HUES6 (cell line): ENCODE measurements around the gene ALG12.

Experiments
- H3K27ac ChIP-seq: 2 replicates; pipeline ENCODE4 v1.7.0; 2013; ENCODE audit warnings: low read depth, mild to moderate bottlenecking, low read length, inconsistent platforms
- H3K27me3 ChIP-seq: 2 replicates; pipeline ENCODE4 v1.6.1; 2013; ENCODE audit warnings: low read length; ENCODE audit not compliant: control insufficient read depth, insufficient read depth
- H3K36me3 ChIP-seq: 2 replicates; pipeline ENCODE4 v1.6.1; 2013; ENCODE audit warnings: low read length; ENCODE audit not compliant: control insufficient read depth, insufficient read depth
- H3K4me1 ChIP-seq: 2 replicates; pipeline ENCODE4 v1.6.1; 2013; ENCODE audit warnings: low read length; ENCODE audit not compliant: control insufficient read depth, insufficient read depth
- H3K4me3 ChIP-seq: 2 replicates; pipeline ENCODE4 v1.5.1; 2013; ENCODE audit warnings: low read depth, low read length
- H3K9ac ChIP-seq: one replicate; pipeline ENCODE4 v1.6.1; 2013; ENCODE audit warnings: mild to moderate bottlenecking, low read length
- H3K9me3 ChIP-seq: 2 replicates; pipeline ENCODE4 v1.6.1; 2013; ENCODE audit warnings: low read depth, low read length; ENCODE audit not compliant: control insufficient read depth, insufficient read depth

Gene ALG12

DNA sequence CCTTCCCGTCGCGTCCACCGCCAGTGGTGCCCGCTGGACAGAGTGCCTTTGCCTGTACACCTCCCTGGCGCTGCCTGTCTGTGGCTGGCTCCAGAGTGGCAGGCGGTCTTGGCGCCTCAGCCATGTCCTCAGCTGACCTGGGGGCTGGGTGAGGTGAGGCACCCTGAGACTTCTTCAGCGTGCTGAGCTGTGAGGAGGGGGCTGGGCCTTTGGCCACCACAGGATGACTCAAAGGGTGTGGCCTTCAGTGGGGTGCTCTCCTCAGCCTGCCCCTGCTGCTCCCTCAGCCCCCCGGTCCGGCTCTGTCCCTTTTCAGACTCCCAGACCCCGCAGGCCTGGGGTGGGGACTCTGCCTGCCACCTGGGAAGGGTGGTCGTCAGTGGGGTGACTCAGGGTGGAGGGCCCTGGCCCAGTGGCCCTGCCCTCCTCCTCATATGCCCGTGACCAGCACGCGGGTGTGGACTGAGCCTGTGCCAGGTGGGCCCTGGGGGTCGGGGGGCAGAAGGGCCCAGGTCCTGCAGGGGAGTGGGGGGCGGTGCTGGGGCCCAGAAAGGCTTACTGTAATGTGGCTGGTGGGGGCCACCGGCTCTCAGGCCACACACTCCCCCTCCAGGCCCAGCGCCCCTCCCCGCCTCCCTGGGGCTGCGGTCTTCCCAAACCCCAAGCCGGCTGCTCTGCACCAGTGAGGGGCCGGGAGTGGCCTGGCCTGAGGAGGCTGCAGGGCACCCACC, 16.1 kb upstream of the ALG12 start:
- H3K36me3 ChIP-seq, result no peaks in the 10 kb centered on the region
- peaks cover 28% of the 10 kb centered on the region for H3K4me1 ChIP-seq
- H3K27ac ChIP-seq, result no peak overlapping the region
- no peak overlapping the region for H3K9ac ChIP-seq
- H3K4me3 ChIP-seq, result peak overlapping the region; percentile 34; the same call in 1 of the 2 replicates
- peaks cover 13% of the 10 kb centered on the region for H3K27me3 ChIP-seq
- no peaks in the 10 kb centered on the region for H3K9me3 ChIP-seq

DNA sequence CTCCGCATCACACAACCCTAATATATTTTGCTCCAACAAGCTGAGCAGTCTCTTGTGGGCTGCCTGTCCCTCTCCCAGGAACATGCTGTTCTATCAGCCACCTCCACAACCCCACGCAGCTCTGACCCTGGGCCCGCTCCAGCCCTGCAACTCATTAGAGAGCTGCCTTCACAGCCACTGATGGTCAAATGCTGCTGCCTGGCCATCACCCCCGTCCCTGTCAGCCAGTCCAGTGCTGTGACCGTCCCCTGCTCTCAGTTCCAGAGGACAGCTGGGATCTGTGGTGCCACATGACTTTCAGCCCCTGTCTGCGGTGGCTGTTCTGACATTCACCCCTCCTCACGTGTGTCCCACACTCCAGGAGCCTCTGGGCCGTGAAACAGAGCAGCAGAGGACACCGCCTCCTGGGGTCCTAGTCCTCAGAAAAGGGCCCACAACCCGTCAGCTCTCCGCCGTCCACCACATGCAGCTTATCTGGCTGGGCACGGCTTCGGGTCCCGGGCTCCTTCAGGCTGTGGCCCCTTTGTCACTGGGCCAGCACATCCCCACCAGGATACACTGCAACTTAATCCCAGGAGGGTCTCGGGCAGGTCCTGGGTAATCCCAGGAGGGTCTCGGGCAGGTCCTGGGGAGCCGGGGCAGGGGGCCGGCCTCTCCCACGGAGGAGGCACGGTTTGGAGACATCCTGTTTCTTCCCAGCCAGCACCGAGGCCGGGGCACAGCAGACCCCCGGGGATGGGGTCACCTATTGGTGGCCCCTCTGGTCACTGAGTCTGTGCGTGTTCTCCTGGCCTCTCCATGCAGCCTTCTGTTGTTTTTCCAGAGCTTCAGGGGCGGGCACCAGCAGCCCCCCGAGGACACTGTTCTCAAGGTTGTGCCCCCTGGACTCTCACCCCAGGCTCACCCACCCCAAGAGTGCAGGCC, 15.3 kb upstream of the ALG12 start:
- H3K4me1 ChIP-seq, result peaks cover 27% of the 10 kb centered on the region
- no peak overlapping the region for H3K9ac ChIP-seq
- no peaks in the 10 kb centered on the region for H3K36me3 ChIP-seq
- H3K27ac ChIP-seq, result no peak overlapping the region
- peaks cover 18% of the 10 kb centered on the region for H3K27me3 ChIP-seq
- H3K4me3 ChIP-seq, result no peak overlapping the region
- H3K9me3 ChIP-seq, result no peaks in the 10 kb centered on the region

DNA sequence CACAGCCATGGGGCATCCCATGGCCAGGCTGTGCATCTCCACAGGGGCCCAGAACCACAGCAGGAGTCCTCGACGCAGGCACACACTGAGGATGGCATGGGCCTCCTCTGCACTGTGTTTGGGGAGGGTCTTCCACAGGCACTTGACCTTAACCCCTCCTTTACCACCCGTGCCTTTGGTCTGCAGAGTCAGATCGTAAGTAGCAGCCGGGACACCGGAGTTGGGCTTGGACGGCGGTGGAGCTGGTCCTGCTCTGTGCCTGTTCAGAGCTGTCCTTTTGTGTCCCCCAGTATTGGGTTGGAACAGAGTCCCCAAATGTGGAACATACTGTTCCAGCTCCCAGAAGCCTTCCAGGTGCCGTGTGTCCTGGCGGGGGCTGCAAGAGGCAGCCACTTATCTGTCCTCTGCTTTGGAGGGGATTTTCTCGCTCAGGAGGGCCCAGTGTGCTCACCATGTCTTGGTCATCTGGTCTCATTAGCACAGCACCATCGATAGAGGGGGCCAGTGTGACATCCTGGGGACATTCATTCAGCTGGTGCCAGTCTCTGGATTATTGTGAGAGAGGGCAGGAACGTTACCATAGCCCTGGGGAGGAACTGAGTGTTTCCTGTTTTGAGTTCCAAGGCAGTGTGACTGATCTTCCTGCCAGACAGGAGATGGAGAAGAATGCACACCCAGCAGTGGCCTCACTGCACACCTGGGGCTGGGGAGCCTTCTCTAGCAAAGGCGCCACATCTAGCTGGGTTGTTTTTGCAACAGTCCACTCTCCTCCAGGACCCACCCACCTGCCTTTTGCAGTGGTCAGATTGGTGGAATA, 12.6 kb upstream of the ALG12 start:
- Histone ChIP-seq H3K4me1 (peaks cover 9% of the 10 kb centered on the region), H3K9me3 (no peaks in the 10 kb centered on the region), H3K27ac (no peak overlapping the region), H3K27me3 (peaks cover 18% of the 10 kb centered on the region), H3K36me3 (peaks cover 4% of the 10 kb centered on the region; the same call in 1 of the 2 replicates), H3K9ac (no peak overlapping the region), H3K4me3 (no peak overlapping the region)

DNA sequence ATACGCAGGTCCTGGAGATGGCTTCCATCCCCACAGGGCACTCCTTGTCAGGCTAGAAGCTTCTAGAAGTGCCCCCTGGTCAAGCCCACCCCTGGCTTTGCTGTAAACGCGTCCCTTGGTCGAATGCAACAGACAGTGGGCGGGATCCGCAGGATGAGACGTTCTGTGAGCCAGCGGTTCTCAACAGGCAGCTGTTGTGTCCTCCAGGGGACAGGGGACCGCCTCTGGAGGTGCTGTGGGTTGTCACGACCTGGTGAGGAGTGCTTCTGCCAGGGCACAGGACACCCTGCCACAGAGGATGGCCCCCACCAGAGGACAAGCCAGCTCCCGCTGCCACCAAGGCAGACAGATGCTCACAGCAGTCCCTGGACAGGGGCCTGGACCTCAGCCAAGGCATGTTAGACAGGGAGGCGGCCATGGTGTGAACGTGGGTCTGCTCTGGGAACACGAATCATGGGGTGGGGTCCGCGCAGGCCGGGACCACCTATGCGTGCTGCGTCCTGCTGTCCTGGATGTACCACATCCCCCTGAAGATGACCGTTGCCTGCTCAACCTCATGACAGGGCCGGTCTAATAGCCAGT, 11.8 kb upstream of the ALG12 start:
- Histone ChIP-seq H3K27ac (no peak overlapping the region), H3K27me3 (peaks cover 18% of the 10 kb centered on the region), H3K9ac (no peak overlapping the region), H3K36me3 (peaks cover 10% of the 10 kb centered on the region), H3K4me3 (no peak overlapping the region), H3K4me1 (peaks cover 9% of the 10 kb centered on the region), H3K9me3 (no peaks in the 10 kb centered on the region)

DNA sequence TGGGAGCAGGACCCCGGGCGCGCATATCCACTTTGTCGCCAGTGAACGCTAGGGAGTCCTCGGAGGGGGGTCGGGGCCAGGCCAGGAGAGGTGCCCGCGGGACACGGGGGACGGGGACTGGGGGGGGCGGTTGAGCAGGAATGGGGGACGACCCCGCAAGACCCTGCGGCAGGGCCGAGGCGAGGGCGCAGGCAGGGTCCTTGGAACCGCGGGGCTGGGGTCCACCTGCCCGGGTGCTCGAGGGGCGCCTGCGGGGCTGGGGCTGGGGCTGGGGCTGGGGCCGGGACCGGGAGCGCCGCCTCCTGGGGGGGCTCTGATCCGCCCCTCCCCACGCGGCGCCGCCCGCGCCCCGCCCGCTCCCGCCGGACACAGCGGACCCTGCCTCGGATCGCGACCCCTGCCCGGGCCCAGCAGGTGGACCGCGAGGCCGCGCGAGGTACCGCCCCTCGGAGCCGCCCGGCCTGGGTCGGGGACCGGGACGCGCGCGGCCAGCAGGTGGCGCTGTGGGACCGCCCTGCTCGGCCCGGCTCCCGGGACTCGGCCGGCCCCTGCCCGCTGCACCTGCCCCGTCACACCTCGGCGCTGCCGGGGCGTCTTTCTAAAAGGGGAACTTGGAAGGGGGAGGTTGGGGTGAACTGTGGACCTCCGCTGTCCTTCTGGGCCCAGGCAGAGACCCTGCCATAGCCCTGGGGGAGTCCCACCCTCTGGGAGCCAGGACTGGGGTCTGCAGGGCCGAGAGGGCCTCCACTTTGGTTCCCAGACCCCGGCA, 11.2 kb upstream of the ALG12 start:
- peak overlapping the region; percentile 31; the same call in 1 of the 2 replicates for H3K4me3 ChIP-seq
- no peak overlapping the region for H3K27ac ChIP-seq
- H3K9ac ChIP-seq, result no peak overlapping the region
- peaks cover 10% of the 10 kb centered on the region for H3K36me3 ChIP-seq
- H3K4me1 ChIP-seq, result peaks cover 5% of the 10 kb centered on the region
- H3K9me3 ChIP-seq, result no peaks in the 10 kb centered on the region
- H3K27me3 ChIP-seq, result peaks cover 18% of the 10 kb centered on the region

DNA sequence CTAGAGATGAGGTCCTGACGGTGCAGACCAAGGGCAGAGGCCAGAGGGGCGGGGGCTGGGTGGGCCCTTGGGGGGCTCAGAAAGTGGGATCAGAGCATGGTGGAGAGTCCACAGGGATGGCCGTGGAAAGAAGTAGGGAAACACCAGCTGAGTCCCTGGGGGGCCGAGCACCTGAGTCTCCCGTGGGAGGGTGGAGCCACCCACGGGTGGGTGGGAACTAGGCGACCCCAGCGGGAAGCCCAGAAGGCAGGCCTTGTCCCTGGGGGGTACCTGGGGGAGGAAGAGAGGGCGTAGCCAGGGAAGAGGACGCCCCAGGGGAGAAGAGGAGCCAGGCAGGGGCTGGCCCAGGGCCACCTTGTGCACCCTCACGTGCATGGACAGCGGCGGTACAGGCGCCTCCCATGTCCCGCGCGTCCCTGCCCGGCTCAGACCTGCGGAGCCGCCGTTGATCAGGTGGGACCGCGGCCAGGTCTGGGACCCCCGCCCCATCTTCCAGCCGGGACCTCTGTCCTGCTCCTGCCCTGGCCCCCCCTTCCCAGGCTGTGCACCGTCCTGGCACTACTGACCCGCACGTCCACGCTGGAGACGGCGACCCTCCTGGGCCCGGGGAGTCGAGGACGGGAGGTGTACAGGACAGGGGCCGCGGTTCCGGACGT, 10.4 kb upstream of the ALG12 start:
- peaks cover 18% of the 10 kb centered on the region for H3K27me3 ChIP-seq
- H3K9me3 ChIP-seq, result no peaks in the 10 kb centered on the region
- no peak overlapping the region for H3K9ac ChIP-seq
- peaks cover 15% of the 10 kb centered on the region for H3K36me3 ChIP-seq
- peak overlapping the region; percentile 31; the same call in 1 of the 2 replicates for H3K4me3 ChIP-seq
- no peak overlapping the region for H3K27ac ChIP-seq
- H3K4me1 ChIP-seq, result no peaks in the 10 kb centered on the region; the same call in 1 of the 2 replicates

DNA sequence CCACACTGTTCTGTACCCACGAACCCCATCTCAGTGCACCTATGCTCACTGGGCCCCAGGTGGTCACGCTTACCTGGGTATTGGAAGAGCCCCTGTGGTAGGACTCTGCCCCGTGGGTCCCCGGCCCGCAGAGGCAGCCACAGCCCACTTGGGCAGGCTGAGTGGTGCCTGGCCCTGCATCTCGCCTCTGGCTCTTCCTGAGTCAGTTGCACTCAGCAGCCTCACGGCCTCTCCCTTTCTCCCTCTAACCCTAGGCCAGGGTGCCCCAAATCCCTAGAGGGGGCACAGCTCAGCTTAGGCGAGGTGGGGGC, 9.9 kb upstream of the ALG12 start:
- H3K9ac ChIP-seq, result no peak overlapping the region

DNA sequence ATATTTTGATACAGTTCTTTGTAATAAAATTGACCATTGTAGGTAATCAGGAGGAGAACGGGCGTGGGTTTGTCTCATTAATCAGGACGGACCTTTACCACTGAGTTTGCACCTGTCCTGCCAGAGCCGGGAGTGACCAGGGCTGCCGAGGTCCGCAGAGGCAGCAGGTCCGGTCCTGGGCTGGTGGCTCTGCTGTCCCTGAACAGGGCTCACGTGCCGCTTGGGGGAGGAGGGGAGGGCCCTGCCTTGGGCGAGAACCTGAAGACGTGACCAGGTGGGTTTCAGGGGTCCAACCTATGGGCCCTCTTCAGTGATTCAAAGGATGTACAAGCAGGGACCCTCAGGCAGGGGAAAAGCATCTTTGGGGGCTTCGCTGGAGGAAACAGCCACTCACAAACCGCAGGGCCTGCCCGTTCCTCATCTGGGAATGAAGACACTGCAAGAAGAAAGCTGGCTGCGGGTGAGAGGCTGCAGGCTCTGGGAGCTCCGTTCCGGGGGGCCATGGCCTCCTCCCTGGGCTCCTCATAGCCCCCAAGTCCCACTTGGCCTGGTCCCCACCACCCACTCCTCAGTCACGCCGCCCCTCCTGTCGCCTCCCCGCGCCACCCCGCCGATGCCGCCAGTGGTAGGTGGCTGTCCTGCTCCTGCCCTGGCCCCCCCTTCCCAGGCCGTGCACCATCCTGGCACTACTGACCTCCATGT, 9.4 kb upstream of the ALG12 start:
- H3K27me3 ChIP-seq, result peaks cover 18% of the 10 kb centered on the region
- no peak overlapping the region for H3K27ac ChIP-seq
- no peak overlapping the region for H3K9ac ChIP-seq
- H3K4me3 ChIP-seq, result no peak overlapping the region
- H3K9me3 ChIP-seq, result no peaks in the 10 kb centered on the region
- H3K4me1 ChIP-seq, result no peaks in the 10 kb centered on the region; the same call in 1 of the 2 replicates
- H3K36me3 ChIP-seq, result peaks cover 15% of the 10 kb centered on the region

More for the DNA sequence above, 9.9 kb upstream of the ALG12 start:
- Histone ChIP-seq H3K27ac (no peak overlapping the region), H3K27me3 (peaks cover 18% of the 10 kb centered on the region), H3K4me3 (no peak overlapping the region), H3K4me1 (no peaks in the 10 kb centered on the region; the same call in 1 of the 2 replicates), H3K36me3 (peaks cover 15% of the 10 kb centered on the region), H3K9me3 (no peaks in the 10 kb centered on the region)

DNA sequence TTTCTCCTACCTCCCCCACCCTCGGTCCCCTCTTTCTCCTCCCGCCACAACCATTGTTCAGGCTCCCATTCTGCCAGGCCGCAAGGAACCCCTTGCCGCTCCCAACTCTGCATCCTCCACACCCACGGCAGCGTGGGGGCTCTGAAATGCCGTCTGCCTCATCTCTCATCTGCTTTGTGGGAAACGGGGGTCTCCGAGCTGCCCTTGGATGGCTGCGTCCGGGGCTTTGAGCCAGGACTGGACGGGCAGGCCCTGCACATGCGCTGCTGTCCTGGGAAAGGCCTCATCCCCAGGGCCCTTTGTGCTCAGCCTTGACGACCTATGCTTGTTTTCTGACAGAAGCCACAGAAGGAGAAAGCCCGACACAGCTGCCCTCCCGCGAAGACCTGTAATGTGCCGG, 8.7 kb upstream of the ALG12 start:
- Histone ChIP-seq H3K9ac (no peak overlapping the region), H3K4me3 (no peak overlapping the region), H3K9me3 (no peaks in the 10 kb centered on the region), H3K27ac (no peak overlapping the region), H3K27me3 (peaks cover 18% of the 10 kb centered on the region), H3K4me1 (no peaks in the 10 kb centered on the region; the same call in 1 of the 2 replicates), H3K36me3 (peaks cover 15% of the 10 kb centered on the region)
